Measurements from ENCODE around the gene USP22. TPM values are rescaled to one million over a fixed set of nuclear protein-coding genes. Genes with fewer than 3 reads are reported as not detected.
A peak's percentile ranks its signal among the peaks of the same experiment; 100 is the strongest.

USP22 gene
- 144 TPM for polyA plus RNA-seq (2013, experiment 1 of 2)
- 140 TPM for polyA plus RNA-seq (2013, experiment 2 of 2)

GRCh38 chr17:21042458-21043295 is at the start of gene USP22:
Gene USP22 (minus strand): TSS chr17:21043011. CDS start chr17:21042835, 176 bp downstream.
- DNase-seq (ENCODE audit: low spot score) = peak; percentile 96
- Histone ChIP-seq H2AFZ (ENCODE audit: low read length) (peak within 1 kb of the TSS; percentile 91), H2BK15ac (ENCODE audit: low read length) (peak within 1 kb of the TSS; percentile 98), H4K91ac (ENCODE audit: low read depth, low read length, poor library complexity) (peak within 1 kb of the TSS; percentile 100), H3K23ac (ENCODE audit: low read depth, low read length, poor library complexity) (peak within 1 kb of the TSS; percentile 100), H3K27me3 (ENCODE audit: control insufficient read depth in 3 of 3, insufficient read depth in 3 of 3, low read depth in 1 of 3, low read length in 3 of 3) (no peaks in the 10 kb centered on the region), H2BK5ac (ENCODE audit: low read length) (peak within 1 kb of the TSS; percentile 99), H3K4me1 (ENCODE audit: control insufficient read depth in 2 of 2, insufficient read depth in 1 of 2, low read depth in 1 of 2, low read length in 2 of 2) (peaks cover 6 to 10% of the 10 kb centered on the region in 2 donors), H3K79me1 (ENCODE audit: low read depth, low read length) (peaks cover 2% of the 10 kb centered on the region), H3K9me3 (replicated peaks in 1 of 2; ENCODE audit: control insufficient read depth in 2 of 2, insufficient read depth in 1 of 2, low read depth in 1 of 2, low read length in 2 of 2) (peaks cover 0 to 11% of the 10 kb centered on the region in 2 donors), H3K4me2 (ENCODE audit: insufficient read depth, low read length, poor library complexity, severe bottlenecking) (peak within 1 kb of the TSS; percentile 89), H2AK5ac (ENCODE audit: low read depth, low read length) (peak within 1 kb of the TSS; percentile 100), H3K9ac (ENCODE audit: low read depth, low read length, poor library complexity) (peak within 1 kb of the TSS; percentile 100), H2BK12ac (ENCODE audit: low read length) (peak within 1 kb of the TSS; percentile 100), H3K18ac (ENCODE audit: low read length) (peak within 1 kb of the TSS; percentile 100), H3K4ac (ENCODE audit: low read length) (peak within 1 kb of the TSS; percentile 100), H2BK120ac (ENCODE audit: low read depth, low read length) (peak within 1 kb of the TSS; percentile 100), H3K4me3 (ENCODE audit: low read length in 2 of 2) (peak within 1 kb of the TSS; percentile 99 to 100), H4K8ac (ENCODE audit: low read depth, low read length) (peak within 1 kb of the TSS; percentile 92), H3K14ac (ENCODE audit: low read length) (peak within 1 kb of the TSS; percentile 98), H3K36me3 (replicated peaks in 1 of 2; ENCODE audit: control insufficient read depth in 2 of 2, insufficient read depth in 2 of 2, low read length in 2 of 2) (peaks cover 6 to 28% of the 10 kb centered on the region in 2 donors), H3K27ac (replicated peaks; ENCODE audit: low read length) (peak within 1 kb of the TSS; percentile 100)
- WGBS, 2 donors (ENCODE audit: extremely low coverage in 2 of 2, insufficient read length in 2 of 2, insufficient replicate concordance in 1 of 2) = no CpG with 5 or more reads among the region's 91 CpGs

DNA sequence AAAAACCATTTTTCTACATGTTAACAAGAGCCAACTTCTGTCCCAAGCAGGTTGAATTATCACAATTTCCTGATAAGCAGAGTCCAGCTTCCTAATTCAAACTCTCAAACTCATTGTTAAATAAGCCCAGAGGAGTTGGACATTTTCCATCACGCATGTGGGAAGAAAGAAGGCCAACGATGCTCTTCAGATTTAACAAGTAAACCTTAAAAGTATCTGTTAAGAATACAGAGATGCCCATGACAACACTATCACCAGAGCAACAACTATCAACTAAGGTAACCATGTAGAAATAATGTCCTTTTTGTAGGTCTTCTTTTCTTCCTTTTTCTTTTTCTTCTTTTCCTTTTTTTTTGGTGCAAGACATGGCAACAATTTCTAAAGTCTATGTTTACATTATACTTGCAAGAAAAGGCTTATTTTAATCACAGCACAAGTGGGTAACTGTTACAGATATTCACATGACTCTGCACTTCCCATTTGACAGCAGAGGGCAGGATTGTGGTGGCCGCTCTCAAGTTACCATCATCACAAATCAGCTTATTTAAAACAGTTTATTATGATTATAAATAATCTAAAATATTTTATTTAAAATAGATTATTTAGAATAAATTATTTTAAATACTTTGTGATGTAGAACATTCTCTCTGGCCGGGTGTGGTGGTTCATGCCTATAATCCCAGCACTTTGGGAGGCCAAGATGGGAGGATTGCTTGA is 48.2 kb upstream of the USP22 start:
- H3K4ac ChIP-seq (ENCODE audit: low read length) = no peak overlapping the region
- no peaks in the 10 kb centered on the region for H3K27me3 ChIP-seq (ENCODE audit: control insufficient read depth in 3 of 3, insufficient read depth in 3 of 3, low read depth in 1 of 3, low read length in 3 of 3)
- no peak overlapping the region for H4K8ac ChIP-seq (ENCODE audit: low read depth, low read length)
- H3K36me3 ChIP-seq (replicated peaks in 1 of 2; ENCODE audit: control insufficient read depth in 2 of 2, insufficient read depth in 2 of 2, low read length in 2 of 2) = no peaks in the 10 kb centered on the region
- H3K79me1 ChIP-seq (ENCODE audit: low read depth, low read length) = no peaks in the 10 kb centered on the region
- H3K18ac ChIP-seq (ENCODE audit: low read length) = no peak overlapping the region
- H2BK120ac ChIP-seq (ENCODE audit: low read depth, low read length) = no peak overlapping the region
- no peak overlapping the region for H3K9ac ChIP-seq (ENCODE audit: low read depth, low read length, poor library complexity)
- H3K9me3 ChIP-seq (replicated peaks in 1 of 2; ENCODE audit: control insufficient read depth in 2 of 2, insufficient read depth in 1 of 2, low read depth in 1 of 2, low read length in 2 of 2) = peaks cover 0 to 2% of the 10 kb centered on the region in 2 donors
- no peak overlapping the region for H2BK12ac ChIP-seq (ENCODE audit: low read length)
- no peak overlapping the region for H3K4me3 ChIP-seq (ENCODE audit: low read length in 2 of 2)
- peaks cover 0 to 7% of the 10 kb centered on the region in 2 donors for H3K4me1 ChIP-seq (ENCODE audit: control insufficient read depth in 2 of 2, insufficient read depth in 1 of 2, low read depth in 1 of 2, low read length in 2 of 2)
- WGBS, 2 donors (ENCODE audit: extremely low coverage in 2 of 2, insufficient read length in 2 of 2, insufficient replicate concordance in 1 of 2) = no CpG with 5 or more reads among the region's 4 CpGs
- no peak for DNase-seq (ENCODE audit: low spot score)
- H2BK15ac ChIP-seq (ENCODE audit: low read length) = no peak overlapping the region
- no peak overlapping the region for H3K23ac ChIP-seq (ENCODE audit: low read depth, low read length, poor library complexity)
- no peak overlapping the region for H3K27ac ChIP-seq (replicated peaks; ENCODE audit: low read length)
- no peak overlapping the region for H2BK5ac ChIP-seq (ENCODE audit: low read length)
- H3K4me2 ChIP-seq (ENCODE audit: insufficient read depth, low read length, poor library complexity, severe bottlenecking) = no peak overlapping the region
- H2AFZ ChIP-seq (ENCODE audit: low read length) = no peak overlapping the region
- H3K14ac ChIP-seq (ENCODE audit: low read length) = no peak overlapping the region
- H4K91ac ChIP-seq (ENCODE audit: low read depth, low read length, poor library complexity) = no peak overlapping the region
- H2AK5ac ChIP-seq (ENCODE audit: low read depth, low read length) = no peak overlapping the region

DNA sequence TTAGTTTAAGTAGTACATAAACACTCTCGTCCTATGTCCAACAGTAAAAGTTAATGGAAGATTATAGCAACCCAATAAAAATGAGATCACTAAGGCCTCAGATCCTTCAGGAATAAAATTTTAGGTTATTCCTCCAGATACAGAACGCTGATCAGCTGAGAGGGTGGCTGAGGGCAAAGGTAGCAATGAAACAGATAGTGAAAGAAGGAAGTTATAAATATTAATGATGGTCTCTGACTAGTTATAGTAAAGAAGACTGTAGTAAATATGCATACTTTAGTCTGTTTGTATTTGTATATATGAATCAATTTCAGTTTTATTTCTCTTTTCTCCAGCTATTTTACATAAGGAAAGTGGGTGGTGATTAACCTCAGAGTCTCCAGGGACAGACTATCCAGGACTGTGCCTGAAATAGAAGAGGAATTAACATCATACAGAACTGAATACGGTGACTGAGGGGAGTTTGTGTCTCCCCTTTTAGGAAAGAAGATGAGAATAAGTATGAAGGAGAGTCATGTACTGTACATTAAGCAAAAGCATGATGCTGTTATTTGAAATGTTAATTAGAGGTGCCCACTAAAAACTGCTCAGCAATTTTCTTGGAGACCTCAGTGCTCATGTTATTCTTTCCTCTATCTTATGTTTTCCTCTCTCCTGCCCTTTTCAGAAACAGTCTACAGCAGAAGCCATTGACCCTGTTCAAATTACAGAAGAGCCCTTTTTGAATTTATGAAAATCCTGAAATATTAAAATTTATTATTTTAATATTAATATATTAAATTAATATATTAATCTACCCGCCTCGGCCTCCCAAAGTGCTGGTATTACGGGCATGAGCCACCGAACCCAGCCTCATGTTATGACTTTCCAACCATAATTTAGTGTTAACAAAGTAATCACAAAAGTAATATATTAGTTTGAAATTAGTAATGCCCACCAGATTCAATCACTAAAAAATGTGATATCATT is 47.4 kb upstream of the USP22 start:
- Histone ChIP-seq H3K9me3 (replicated peaks in 1 of 2; ENCODE audit: control insufficient read depth in 2 of 2, insufficient read depth in 1 of 2, low read depth in 1 of 2, low read length in 2 of 2) (no peaks in the 10 kb centered on the region), H3K18ac (ENCODE audit: low read length) (no peak overlapping the region), H2AFZ (ENCODE audit: low read length) (no peak overlapping the region), H3K4ac (ENCODE audit: low read length) (no peak overlapping the region), H3K14ac (ENCODE audit: low read length) (no peak overlapping the region), H4K91ac (ENCODE audit: low read depth, low read length, poor library complexity) (no peak overlapping the region), H2BK120ac (ENCODE audit: low read depth, low read length) (no peak overlapping the region), H4K8ac (ENCODE audit: low read depth, low read length) (no peak overlapping the region), H2BK5ac (ENCODE audit: low read length) (no peak overlapping the region), H3K23ac (ENCODE audit: low read depth, low read length, poor library complexity) (no peak overlapping the region), H3K27me3 (ENCODE audit: control insufficient read depth in 3 of 3, insufficient read depth in 3 of 3, low read depth in 1 of 3, low read length in 3 of 3) (no peaks in the 10 kb centered on the region), H3K4me1 (ENCODE audit: control insufficient read depth in 2 of 2, insufficient read depth in 1 of 2, low read depth in 1 of 2, low read length in 2 of 2) (peaks cover 0 to 7% of the 10 kb centered on the region in 2 donors), H2AK5ac (ENCODE audit: low read depth, low read length) (no peak overlapping the region), H3K4me2 (ENCODE audit: insufficient read depth, low read length, poor library complexity, severe bottlenecking) (no peak overlapping the region), H3K79me1 (ENCODE audit: low read depth, low read length) (no peaks in the 10 kb centered on the region), H2BK15ac (ENCODE audit: low read length) (no peak overlapping the region), H3K27ac (replicated peaks; ENCODE audit: low read length) (no peak overlapping the region), H3K9ac (ENCODE audit: low read depth, low read length, poor library complexity) (no peak overlapping the region), H3K36me3 (replicated peaks in 1 of 2; ENCODE audit: control insufficient read depth in 2 of 2, insufficient read depth in 2 of 2, low read length in 2 of 2) (no peaks in the 10 kb centered on the region), H2BK12ac (ENCODE audit: low read length) (no peak overlapping the region), H3K4me3 (ENCODE audit: low read length in 2 of 2) (no peak overlapping the region)
- DNase-seq (ENCODE audit: low spot score) = no peak
- no CpG with 5 or more reads among the region's 7 CpGs for WGBS, 2 donors (ENCODE audit: extremely low coverage in 2 of 2, insufficient read length in 2 of 2, insufficient replicate concordance in 1 of 2)

Measured in neuronal stem cell (in vitro differentiated cells).